ENCODE measurements around the gene NLRC3.

DNA sequence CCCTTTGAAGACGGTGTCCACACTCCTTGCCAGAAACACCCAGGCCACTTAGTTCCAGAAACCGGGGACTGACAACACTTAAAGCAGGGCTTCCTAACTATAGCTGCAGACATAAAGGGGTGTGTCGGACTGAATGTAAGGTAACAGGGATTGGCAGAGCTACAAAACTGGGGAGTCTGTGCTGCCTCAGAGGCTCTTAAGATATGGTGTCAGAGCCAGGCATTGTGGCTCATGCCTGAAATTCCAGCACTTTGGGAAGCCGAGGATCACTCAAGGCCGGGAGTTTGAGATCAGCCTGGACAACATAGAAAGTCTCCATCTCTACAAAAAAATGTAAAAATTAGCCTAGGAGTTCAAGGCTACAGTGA, 14.2 kb upstream of the NLRC3 start:
- TF ChIP-seq, protein P1, sequence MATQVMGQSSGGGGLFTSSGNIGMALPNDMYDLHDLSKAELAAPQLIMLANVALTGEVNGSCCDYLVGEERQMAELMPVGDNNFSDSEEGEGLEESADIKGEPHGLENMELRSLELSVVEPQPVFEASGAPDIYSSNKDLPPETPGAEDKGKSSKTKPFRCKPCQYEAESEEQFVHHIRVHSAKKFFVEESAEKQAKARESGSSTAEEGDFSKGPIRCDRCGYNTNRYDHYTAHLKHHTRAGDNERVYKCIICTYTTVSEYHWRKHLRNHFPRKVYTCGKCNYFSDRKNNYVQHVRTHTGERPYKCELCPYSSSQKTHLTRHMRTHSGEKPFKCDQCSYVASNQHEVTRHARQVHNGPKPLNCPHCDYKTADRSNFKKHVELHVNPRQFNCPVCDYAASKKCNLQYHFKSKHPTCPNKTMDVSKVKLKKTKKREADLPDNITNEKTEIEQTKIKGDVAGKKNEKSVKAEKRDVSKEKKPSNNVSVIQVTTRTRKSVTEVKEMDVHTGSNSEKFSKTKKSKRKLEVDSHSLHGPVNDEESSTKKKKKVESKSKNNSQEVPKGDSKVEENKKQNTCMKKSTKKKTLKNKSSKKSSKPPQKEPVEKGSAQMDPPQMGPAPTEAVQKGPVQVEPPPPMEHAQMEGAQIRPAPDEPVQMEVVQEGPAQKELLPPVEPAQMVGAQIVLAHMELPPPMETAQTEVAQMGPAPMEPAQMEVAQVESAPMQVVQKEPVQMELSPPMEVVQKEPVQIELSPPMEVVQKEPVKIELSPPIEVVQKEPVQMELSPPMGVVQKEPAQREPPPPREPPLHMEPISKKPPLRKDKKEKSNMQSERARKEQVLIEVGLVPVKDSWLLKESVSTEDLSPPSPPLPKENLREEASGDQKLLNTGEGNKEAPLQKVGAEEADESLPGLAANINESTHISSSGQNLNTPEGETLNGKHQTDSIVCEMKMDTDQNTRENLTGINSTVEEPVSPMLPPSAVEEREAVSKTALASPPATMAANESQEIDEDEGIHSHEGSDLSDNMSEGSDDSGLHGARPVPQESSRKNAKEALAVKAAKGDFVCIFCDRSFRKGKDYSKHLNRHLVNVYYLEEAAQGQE (IDR thresholded peaks at IDR 0.05): no peak
- TF ChIP-seq, protein P2, sequence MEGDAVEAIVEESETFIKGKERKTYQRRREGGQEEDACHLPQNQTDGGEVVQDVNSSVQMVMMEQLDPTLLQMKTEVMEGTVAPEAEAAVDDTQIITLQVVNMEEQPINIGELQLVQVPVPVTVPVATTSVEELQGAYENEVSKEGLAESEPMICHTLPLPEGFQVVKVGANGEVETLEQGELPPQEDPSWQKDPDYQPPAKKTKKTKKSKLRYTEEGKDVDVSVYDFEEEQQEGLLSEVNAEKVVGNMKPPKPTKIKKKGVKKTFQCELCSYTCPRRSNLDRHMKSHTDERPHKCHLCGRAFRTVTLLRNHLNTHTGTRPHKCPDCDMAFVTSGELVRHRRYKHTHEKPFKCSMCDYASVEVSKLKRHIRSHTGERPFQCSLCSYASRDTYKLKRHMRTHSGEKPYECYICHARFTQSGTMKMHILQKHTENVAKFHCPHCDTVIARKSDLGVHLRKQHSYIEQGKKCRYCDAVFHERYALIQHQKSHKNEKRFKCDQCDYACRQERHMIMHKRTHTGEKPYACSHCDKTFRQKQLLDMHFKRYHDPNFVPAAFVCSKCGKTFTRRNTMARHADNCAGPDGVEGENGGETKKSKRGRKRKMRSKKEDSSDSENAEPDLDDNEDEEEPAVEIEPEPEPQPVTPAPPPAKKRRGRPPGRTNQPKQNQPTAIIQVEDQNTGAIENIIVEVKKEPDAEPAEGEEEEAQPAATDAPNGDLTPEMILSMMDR (IDR thresholded peaks at IDR 0.05; ENCODE audit: low read depth, low read length, missing input control): no peak
- TF ChIP-seq YY1 (IDR thresholded peaks at IDR 0.05) (no peak), GABPA (IDR thresholded peaks at IDR 0.05 in 1 of 2, conservative IDR thresholded peaks at IDR 0.05 in 1 of 2) (no peak), TAF1 (conservative IDR thresholded peaks at IDR 0.05) (no peak)
- TF ChIP-seq, protein P3, sequence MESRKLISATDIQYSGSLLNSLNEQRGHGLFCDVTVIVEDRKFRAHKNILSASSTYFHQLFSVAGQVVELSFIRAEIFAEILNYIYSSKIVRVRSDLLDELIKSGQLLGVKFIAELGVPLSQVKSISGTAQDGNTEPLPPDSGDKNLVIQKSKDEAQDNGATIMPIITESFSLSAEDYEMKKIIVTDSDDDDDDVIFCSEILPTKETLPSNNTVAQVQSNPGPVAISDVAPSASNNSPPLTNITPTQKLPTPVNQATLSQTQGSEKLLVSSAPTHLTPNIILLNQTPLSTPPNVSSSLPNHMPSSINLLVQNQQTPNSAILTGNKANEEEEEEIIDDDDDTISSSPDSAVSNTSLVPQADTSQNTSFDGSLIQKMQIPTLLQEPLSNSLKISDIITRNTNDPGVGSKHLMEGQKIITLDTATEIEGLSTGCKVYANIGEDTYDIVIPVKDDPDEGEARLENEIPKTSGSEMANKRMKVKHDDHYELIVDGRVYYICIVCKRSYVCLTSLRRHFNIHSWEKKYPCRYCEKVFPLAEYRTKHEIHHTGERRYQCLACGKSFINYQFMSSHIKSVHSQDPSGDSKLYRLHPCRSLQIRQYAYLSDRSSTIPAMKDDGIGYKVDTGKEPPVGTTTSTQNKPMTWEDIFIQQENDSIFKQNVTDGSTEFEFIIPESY (IDR thresholded peaks at IDR 0.05): no peak
- TF ChIP-seq, protein P4, sequence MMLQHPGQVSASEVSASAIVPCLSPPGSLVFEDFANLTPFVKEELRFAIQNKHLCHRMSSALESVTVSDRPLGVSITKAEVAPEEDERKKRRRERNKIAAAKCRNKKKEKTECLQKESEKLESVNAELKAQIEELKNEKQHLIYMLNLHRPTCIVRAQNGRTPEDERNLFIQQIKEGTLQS (IDR thresholded peaks at IDR 0.05): no peak
